ENCODE data around the gene GAP43.

GAP43 gene

DNA sequence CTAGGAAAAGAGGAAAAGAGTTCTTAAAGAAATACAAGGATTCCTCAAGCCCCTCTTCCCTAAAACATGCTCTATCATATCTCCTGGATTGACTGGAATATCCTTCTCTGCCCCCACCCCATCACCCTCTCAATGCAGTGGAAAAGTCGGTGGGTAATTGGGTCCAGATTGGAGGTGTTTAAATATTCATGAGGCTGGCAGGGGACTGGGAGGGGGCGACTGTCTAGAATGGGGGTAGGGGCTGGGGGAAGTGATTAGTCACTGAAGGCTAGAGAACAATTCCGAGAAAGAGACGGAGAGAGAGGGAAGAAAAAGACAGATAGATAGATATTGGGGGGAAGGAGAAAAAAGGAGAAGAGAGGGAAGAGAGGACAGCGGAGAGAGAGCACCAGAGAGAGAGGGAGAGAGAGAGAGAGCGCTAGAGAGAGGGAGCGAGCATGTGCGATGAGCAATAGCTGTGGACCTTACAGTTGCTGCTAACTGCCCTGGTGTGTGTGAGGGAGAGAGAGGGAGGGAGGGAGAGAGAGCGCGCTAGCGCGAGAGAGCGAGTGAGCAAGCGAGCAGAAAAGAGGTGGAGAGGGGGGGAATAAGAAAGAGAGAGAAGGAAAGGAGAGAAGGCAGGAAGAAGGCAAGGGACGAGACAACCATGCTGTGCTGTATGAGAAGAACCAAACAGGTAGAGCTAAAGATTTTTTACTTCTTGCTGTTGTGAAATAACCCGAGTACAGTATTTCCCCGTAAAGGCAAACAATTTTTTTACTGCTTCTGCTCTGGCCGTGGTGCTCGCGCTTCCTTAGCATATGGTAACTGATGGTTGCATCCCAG is at the start of gene GAP43:
Gene GAP43, plus strand, starts transcription at position 467 of the 825 bp plus-strand sequence. Its CDS starts 180 bp downstream, at position 647.
- DNase-seq (ENCODE audit: low read depth in 2 of 2): no peak

DNA sequence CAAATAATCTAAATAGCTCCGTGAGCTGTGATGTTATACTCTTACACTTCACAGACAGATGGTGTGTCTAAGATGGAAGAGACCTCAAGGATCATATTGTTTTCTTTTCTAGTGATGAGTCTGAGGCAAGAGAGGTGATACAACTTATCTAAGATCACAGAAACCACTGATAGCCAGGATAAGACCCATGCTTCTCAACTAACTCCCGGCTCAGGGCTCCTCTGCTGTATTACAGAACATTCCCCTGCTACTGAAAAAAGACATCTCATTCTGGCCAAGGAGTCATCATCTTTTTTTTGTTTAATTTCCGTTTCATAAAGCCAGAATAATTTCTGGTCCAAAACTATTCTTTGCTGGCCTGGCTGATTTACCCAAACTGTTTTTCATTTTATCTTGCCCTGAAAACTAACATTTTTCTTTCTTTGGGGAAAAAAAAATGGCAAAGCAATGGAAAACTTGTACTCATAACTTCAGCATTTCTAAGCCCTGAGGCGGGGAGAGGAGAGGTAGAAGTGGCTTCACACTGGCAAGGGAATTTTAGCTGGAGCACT is 46.9 kb upstream of the GAP43 start:
- no peak for DNase-seq (ENCODE audit: low read depth in 2 of 2)

DNA sequence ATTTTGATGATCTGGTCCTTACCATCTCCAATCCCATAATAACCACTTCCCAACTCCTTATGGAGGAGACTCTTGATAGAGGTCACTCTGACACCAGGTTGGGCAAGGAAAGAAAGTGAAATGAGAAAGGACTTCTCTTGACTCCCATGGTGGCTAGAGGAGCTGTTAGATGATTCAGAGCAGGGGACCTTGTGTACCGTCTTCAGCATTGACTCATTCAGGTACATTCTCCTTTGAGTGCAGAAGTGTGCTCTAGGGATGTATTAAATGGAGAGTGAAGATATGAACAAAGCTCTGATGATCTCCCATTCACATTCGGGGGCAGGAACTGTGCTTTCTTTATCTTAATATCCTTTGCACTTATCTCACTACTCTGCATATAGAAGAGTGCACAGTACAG is 46.3 kb upstream of the GAP43 start:
- no peak for DNase-seq (ENCODE audit: low read depth in 2 of 2)

- no peak for DNase-seq (ENCODE audit: low read depth in 2 of 2)
Observed at GRCh38 chr3:115578331-115578730, 45.0 kb upstream of the GAP43 start.

GRCh38 chr3:115580566-115580965 is 42.7 kb upstream of the GAP43 start:
- no peak for DNase-seq (ENCODE audit: low read depth in 2 of 2)

DNA sequence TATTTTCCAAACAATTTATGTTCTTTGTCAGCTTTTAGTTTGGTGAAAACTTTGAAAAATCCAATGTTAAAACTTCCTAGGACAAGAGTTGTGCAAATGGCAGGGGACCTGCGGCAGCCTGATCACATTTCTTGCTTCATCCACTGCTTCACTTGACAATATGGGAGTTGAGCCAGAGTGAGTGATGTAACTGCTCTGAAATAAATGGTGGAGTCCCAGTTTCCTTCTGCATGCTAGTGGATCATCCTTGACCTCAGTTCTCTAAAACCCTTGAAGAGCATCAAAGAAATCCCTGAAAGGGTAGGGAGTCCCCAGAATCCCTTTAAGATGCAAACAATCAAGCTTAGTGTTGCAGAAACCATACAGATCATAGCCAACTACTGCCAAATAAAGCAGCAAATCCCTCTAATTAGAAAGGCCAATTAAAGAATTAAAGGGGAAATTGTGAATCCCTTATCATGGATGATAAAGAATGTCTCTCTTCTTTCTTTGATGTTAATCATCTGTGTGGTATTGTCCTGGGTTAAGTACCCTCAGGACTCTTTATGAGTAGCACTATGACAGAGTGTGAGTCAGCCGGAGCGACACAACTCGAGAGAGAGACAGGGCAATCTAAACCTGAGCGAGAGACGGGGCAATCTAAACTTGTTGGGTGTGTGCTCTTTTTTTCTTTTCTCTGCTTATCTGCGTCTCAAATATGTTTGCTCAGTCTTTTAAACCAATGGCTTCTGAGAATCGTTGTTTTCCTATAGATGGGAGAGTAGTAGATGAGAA is 41.8 kb upstream of the GAP43 start:
- DNase-seq (ENCODE audit: low read depth in 2 of 2): no peak

GRCh38 chr3:115588201-115589115 is 34.9 kb upstream of the GAP43 start:
- DNase-seq (ENCODE audit: low read depth in 2 of 2): no peak

DNA sequence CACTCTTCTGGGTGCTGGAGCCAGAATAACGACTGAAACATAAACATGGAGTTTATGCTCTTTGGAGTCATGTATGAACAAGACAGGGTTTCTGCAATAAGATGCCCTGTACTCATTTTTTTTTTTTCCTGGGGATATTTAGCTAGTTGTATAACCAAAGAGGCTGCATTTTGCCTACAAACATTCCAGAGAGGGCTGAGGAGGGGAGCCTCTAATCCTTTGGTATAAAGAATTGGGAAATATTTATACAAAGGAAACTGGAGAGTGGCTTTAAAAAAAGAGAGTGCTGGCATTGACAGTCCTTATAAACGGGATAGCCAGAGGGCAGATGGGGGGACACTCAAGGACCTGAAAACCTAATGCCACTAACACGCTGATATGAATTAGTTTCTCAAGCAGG is 32.4 kb upstream of the GAP43 start:
- no peak for DNase-seq (ENCODE audit: low read depth in 2 of 2)

- no peak for DNase-seq (ENCODE audit: low read depth in 2 of 2)
Observed at GRCh38 chr3:115595611-115596275, 27.6 kb upstream of the GAP43 start.

- no peak for DNase-seq (ENCODE audit: low read depth in 2 of 2)
Observed at GRCh38 chr3:115598216-115598615, 25.1 kb upstream of the GAP43 start.

DNA sequence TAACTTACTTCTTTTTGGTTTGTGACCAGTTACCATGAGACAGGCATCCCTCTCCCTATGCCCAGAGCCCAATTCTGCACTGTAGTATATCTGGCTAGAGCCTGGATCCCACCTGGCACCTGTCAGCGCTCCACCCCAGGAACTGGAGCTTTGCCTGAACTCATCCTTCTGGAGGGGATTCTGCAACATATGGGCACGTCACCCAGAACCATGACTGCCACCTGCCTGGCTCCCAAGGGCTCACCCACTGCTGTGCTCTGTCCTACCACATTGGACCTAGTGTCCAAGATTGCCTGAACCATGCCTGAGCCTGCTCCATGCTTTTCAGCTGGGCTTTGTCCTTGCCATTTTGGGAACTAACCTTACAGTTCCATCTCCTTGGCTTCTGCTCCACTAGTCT is 21.1 kb upstream of the GAP43 start:
- DNase-seq (ENCODE audit: low read depth in 2 of 2): no peak

GRCh38 chr3:115611630-115612029 is 11.7 kb upstream of the GAP43 start:
- DNase-seq (ENCODE audit: low read depth in 2 of 2): no peak

DNA sequence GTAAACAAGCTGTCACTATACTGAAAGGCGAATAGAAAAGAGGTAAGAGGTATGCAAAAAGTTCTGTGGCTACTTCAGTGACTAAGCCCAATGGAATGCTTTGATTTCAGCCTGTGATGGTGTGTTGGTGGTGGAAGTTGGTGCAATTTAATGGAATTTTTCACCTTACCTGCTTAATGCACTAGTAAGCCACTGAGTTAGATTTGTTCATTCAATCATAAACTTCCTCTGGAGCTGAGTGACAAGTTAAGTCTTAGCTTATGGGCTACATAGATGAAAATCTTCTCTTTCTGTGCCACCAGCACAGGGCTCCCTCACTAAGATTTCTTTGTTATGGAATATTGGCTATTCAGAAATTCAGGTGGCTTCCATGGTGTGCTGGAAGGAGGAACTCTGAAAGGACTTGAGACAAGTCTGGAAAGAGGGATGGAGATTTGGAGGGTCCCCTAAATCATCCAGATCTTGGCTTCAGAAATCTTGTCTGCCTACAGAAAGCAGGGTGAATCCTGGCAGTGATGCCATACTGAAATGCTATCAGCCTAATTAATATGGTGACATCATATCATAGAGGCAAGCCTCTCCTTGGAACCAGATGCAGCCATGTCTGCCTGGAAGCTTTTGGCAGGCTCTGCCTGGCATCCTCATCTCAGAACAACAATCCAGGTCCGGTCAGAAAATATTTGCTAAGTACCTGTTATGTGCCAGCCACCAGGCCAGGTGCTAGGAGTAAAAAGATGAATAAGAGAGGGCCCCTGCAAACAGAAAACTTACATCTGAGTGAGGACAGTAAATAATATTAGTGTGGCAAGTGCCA is 8.1 kb upstream of the GAP43 start:
- no peak for DNase-seq (ENCODE audit: low read depth in 2 of 2)

DNA sequence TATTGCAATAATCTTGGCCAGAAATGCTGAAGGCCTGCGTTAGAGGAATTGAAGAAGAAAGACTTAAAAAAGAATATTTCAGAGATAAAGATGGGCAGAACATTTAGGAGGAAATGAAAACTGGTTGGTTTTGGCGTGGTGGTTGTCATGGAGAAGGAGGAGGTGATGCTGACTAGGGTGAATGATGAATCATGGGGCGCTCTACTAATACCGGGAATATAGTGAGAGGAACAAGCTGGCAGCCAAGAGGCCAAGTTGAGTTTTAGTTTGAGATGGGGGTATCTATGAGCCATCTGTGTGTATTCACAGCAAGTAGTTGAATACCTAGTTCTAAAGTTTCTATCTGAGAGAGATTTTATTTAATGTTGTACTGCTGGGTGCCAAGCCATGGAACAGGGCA is 6.8 kb upstream of the GAP43 start:
- DNase-seq (ENCODE audit: low read depth in 2 of 2): peak; percentile 26 to 38

DNA sequence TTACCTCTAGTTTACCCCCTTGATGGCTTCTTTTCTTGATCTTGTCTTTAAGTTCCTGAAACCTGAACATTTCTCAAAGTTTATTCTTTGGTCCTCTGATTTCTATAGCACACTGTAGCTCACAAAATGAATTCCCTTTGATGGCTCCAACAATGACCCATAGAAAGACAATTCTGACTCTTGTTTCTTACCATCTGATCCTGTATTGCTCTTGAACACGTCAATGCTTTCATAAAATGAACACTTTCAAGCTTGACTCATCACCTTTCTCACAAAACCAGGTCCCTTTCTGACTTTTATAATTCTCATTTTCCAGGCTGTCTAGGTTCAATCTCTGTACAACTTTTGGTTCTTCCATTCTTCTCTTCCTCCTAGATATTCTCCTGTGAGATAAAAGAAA is 5.7 kb upstream of the GAP43 start:
- no peak for DNase-seq (ENCODE audit: low read depth in 2 of 2)

DNA sequence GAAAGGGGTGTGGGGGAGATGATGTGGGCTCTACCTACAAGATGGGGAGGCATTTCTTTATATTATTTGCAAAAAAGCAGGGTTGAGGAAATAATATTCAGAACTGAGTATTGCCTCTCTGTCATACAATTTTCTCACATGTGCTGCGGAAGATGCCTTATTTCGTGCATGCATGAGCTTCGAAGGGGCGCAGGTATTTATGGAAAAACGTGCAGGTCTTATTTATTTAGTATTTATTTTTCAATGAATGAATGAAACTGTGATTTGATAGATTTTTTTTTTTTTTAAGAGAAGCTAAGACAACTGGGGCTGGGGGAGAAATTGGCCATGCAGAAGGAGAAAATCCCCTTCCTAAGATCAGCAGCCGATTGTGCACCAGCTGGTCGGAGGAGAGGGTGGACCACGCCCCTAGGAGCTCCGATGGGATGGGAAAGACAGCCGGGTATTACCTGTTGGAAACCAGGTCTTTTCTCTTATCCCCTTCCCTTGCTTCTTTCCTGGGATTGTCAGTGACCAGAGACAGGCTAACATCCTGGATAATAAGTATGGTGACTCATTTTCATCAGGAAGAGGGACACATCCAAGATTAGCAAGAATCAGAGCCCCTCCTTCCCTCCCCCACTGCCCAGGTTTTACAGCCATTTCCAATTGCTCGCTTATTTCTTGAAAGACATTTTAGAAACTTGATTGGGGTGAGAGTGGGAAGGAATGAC is 875 bp downstream of the GAP43 start:
- no peak for DNase-seq (ENCODE audit: low read depth in 2 of 2)

DNA sequence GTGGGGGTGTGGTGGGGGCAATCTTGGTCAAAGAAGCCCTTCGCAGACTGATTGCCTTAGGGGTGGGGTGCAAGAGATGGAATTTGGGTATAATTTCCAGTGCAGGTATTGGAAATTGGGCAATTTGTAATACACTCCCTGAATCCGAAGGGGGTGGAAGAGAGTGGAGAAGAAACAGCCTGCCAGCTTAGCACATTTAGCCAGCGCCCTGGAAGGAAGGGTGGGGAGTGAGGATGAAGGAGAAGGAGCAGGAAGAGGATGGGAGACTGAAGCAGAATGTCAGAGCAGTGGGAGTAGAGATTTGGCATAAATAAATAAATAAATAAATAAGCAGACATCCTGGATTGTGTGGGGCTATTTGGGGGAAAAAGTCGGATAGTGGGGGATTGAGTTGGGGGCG is 1.6 kb downstream of the GAP43 start:
- no peak for DNase-seq (ENCODE audit: low read depth in 2 of 2)

DNA sequence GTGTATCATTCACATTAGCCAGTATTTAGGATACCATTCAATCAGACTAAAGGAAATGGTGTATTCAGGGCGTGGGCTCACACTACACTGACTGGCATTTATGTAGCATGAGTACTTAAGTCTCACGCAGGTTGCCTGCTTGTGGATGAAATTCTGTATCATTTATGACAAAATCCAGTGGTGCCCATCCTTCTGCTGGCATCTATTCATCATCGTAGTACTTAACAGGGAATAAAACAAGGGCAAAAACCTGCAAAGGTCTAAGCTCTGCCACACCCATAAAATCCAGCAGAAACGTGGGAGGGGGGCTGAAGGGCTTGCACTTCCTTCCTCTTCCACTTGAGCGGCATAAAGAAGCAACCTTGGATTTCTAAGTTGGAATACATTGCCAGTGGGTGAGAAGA is 2.7 kb downstream of the GAP43 start:
- DNase-seq (ENCODE audit: low read depth in 2 of 2): no peak

DNA sequence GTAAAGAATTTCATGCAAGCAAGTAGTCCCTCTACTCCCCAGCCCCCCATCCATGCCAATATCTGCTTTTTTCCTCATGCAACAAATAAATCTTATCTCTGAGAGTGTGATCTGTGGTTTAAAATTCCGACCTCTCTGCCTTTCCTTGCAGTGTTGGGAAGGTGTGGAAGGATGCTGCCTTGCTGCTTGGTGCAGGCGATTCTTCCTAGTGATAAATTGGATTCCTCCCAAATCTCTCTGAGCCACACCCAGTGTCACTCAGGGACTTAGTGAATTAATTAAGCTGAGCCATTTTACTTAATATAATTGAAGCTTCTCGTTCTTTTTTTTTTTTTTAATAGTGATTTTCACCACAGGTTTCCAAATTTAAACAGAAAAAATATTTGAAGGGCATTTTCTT is 3.4 kb downstream of the GAP43 start:
- no peak for DNase-seq (ENCODE audit: low read depth in 2 of 2)

All from stimulated activated CD4-positive, alpha-beta T cell treated with anti-CD3 and anti-CD28 coated beads, Interleukin-15, amount 100 ng/mL, for 48 hours (primary cell).